ENCODE data around the gene SASH1. TPM values are rescaled to one million over a fixed set of nuclear protein-coding genes. Genes with fewer than 3 reads are reported as not detected.

SASH1 gene
- total and polyA plus RNA-seq, 9 of the 15 experiments (the other 6 are each of a cell fraction or from before 2014, with no cell fraction given), result 0.35 to 3.5 (median 1.6) TPM

- no peaks in the 10 kb centered on the region for H3K79me2 ChIP-seq (ENCODE audit: control insufficient read depth, insufficient read depth, low read length)
- no peaks in the 10 kb centered on the region for H3K36me3 ChIP-seq (ENCODE audit: control insufficient read depth, insufficient read depth, low read length)
- in situ Hi-C loops (cut with MboI) (no loop called here), intact Hi-C loops (cut with micrococcal nuclease) (no loop called here)
- no peak overlapping the region for H3K4me2 ChIP-seq (ENCODE audit: insufficient read depth, low read length)
- 14% methylated on average over 22 of the region's 34 CpGs for WGBS (ENCODE audit: insufficient coverage, low coverage, missing lambda C conversion rate)
- H3K4me1 ChIP-seq (replicated peaks in 1 of 2; ENCODE audit: control insufficient read depth in 2 of 2, insufficient read depth in 2 of 2, low read length in 2 of 2), result no peaks in the 10 kb centered on the region
- no peak overlapping the region for H3K9ac ChIP-seq (ENCODE audit: insufficient read depth in 1 of 2, low read depth in 2 of 2, low read length in 2 of 2)
- no peaks in the 10 kb centered on the region for H4K20me1 ChIP-seq (replicated peaks; ENCODE audit: control insufficient read depth, insufficient read depth, low read length)
- no TSS peak for BruUV-seq (replicated peaks)
- DNase-seq (ENCODE audit: extremely low read depth in 1 of 4, low spot score in 3 of 4), result no peak
- POLR2A ChIA-PET, result no interaction called here
- FAIRE-seq, result no peak
- no peaks in the 10 kb centered on the region for H3K9me1 ChIP-seq (ENCODE audit: control insufficient read depth, insufficient read depth, low read length)
- no peak overlapping the region for H2AFZ ChIP-seq (ENCODE audit: low read depth, low read length)
- no peak overlapping the region for H3K4me3 ChIP-seq
- TF ChIP-seq MIER1 (IDR thresholded peaks at IDR 0.05; ENCODE audit: low read depth) (no peak), POU5F1 (IDR thresholded peaks at IDR 0.05; ENCODE audit: borderline replicate concordance, low read depth, low read length, partially characterized antibody) (no peak), DNMT1 (IDR thresholded peaks at IDR 0.05) (no peak), ZNF121 (CRISPR knock-in tag; conservative IDR thresholded peaks at IDR 0.05) (no peak), HIVEP1 (CRISPR knock-in tag; IDR thresholded peaks at IDR 0.05) (no peak), MYNN (IDR thresholded peaks at IDR 0.05) (no peak), MYNN (CRISPR knock-in tag; IDR thresholded peaks at IDR 0.05) (no peak), NBN (IDR thresholded peaks at IDR 0.05; ENCODE audit: low read depth) (no peak), KDM5B (IDR thresholded peaks at IDR 0.05; ENCODE audit: insufficient replicate concordance, low read depth, low read length) (no peak)
- H3K27ac ChIP-seq (ENCODE audit: extremely low read depth, low read depth, low read length), result no peak overlapping the region
- ATAC-seq, result no peak
- H3K9me3 ChIP-seq (replicated peaks; ENCODE audit: control insufficient read depth, insufficient read depth, low read depth, low read length), result no peaks in the 10 kb centered on the region
- H3K27me3 ChIP-seq (ENCODE audit: control insufficient read depth in 2 of 2, insufficient read depth in 2 of 2, low read length in 2 of 2), result peaks cover 30 to 37% of the 10 kb centered on the region in 2 experiments; a peak in 4 of 5 replicates
- CTCF ChIA-PET (ENCODE audit: low intra/inter-chr PET ratio), result no interaction called here
Observed at GRCh38 chr6:148343047-148343782, 577 bp downstream of the SASH1 start.
